Measurements from ENCODE around the gene PPP1R13B.
"Not testable (repeated sequence)": the region's sequence is repeated elsewhere in the genome, so short reads cannot be mapped to it uniquely, and the experiment has no call there.

The PPP1R13B gene

GRCh38 chr14:103805708-103806107, 41.7 kb downstream of the PPP1R13B start:
- Histone ChIP-seq H3K9ac (no peak overlapping the region; a peak in 1 of 22 replicates), H3K9me3 (replicated peaks in 1 of 11) (no peaks in the 10 kb centered on the region), H3K36me3 (no peaks in the 10 kb centered on the region), H3K4me1 (peaks cover 17 to 50% (median 40%) of the 10 kb centered on the region in 10 experiments), H3K27ac (peak overlapping the region in 3 of 11 experiments; percentile 32 to 76 (median 67); a peak in 5 of 22 replicates), H3K4me2 (peak overlapping the region in 9 of 11 experiments; percentile 6 to 78 (median 73); a peak in 16 of 22 replicates), H4K20me1 (peaks cover 0 to 16% (median 0%) of the 10 kb centered on the region in 11 experiments; a peak in 4 of 22 replicates), H3K4me3 (no peak overlapping the region), H3K27me3 (no peaks in the 10 kb centered on the region)
- no peak for TF ChIP-seq Cebpa-rat (IDR thresholded peaks at IDR 0.05)

DNA sequence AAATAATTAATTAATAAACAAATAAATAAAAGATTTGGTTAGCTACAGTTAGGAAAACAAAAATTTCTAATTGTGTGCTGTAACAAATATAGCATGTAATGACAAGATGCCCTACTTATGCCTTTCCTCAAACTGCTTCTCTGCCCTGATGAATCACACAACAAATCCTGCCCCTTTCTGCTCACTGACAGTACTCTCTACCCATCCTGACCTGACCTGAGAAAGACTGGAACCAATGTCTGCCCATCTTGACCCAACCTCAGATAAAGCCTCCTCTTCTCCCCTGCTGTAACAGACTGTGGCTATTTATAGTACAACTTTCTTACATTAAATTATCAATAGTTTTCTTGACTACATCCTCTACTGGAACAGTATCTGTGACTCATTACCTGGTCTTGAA, 43.7 kb downstream of the PPP1R13B start:
- H3K27ac ChIP-seq: no peak overlapping the region
- no peak overlapping the region for H3K9ac ChIP-seq
- H3K27me3 ChIP-seq: no peaks in the 10 kb centered on the region
- no peaks in the 10 kb centered on the region for H3K36me3 ChIP-seq
- H3K4me2 ChIP-seq: peak overlapping the region in 1 of 11 experiments; percentile 3; a peak in 2 of 22 replicates
- TF ChIP-seq Cebpa-rat (IDR thresholded peaks at IDR 0.05): no peak
- H4K20me1 ChIP-seq: peaks cover 0 to 13% (median 0%) of the 10 kb centered on the region in 11 experiments; a peak in 4 of 22 replicates
- peaks cover 17 to 50% (median 40%) of the 10 kb centered on the region in 10 experiments for H3K4me1 ChIP-seq
- no peaks in the 10 kb centered on the region for H3K9me3 ChIP-seq (replicated peaks in 1 of 11)
- no peak overlapping the region for H3K4me3 ChIP-seq

DNA sequence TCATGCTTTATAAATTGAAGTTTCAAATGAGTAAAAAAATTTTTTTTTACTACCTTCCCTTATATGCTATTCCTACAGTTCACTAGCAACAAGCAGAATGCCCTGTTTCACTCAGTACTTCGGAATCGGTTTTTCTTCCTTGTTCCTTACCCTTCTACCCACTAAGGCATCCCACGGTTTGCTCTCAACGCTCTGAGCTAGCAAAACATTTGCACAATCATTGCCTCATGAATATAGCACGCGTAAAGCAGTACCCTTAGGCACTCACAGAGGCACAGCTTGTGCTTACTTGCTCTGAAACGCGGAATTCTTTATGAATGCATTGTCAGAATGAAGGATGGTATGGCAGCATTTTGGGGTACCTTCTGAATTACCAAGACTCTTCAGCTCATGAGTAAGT, 45.0 kb downstream of the PPP1R13B start:
- Histone ChIP-seq H3K36me3 (no peaks in the 10 kb centered on the region), H3K4me1 (peaks cover 17 to 40% (median 30%) of the 10 kb centered on the region in 10 experiments), H3K9me3 (replicated peaks in 1 of 11) (no peaks in the 10 kb centered on the region), H3K27ac (no peak overlapping the region), H3K9ac (no peak overlapping the region), H4K20me1 (peaks cover 0 to 12% (median 0%) of the 10 kb centered on the region in 11 experiments; a peak in 3 of 22 replicates), H3K4me2 (no peak overlapping the region), H3K27me3 (no peaks in the 10 kb centered on the region), H3K4me3 (no peak overlapping the region)
- TF ChIP-seq Cebpa-rat (IDR thresholded peaks at IDR 0.05): no peak

- Histone ChIP-seq H3K4me3 (no peak overlapping the region), H3K27me3 (no peaks in the 10 kb centered on the region), H3K36me3 (peaks cover 0 to 4% (median 0%) of the 10 kb centered on the region in 11 experiments; a peak in 2 of 22 replicates), H3K4me1 (peaks cover 12 to 31% (median 23%) of the 10 kb centered on the region in 10 experiments), H3K4me2 (peak overlapping the region in 8 of 11 experiments; percentile 11 to 40 (median 26); a peak in 9 of 22 replicates), H3K9me3 (replicated peaks in 1 of 11) (no peaks in the 10 kb centered on the region), H3K9ac (0 out of 22 replicates have a peak overlapping the region, but pooled peaks of 1 of the 11 experiments have one; percentile 9), H3K27ac (no peak overlapping the region), H4K20me1 (peaks cover 0 to 5% (median 0%) of the 10 kb centered on the region in 11 experiments; a peak in 2 of 22 replicates)
- TF ChIP-seq Cebpa-rat (IDR thresholded peaks at IDR 0.05): peak in 2 of 11 experiments; percentile 50 to 52; a peak in 2 of 22 replicates
Observed at GRCh38 chr14:103801459-103801858, 45.9 kb downstream of the PPP1R13B start.

- H4K20me1 ChIP-seq; H3K9ac ChIP-seq; H3K9me3 ChIP-seq (replicated peaks in 1 of 11); H3K4me1 ChIP-seq; H3K4me2 ChIP-seq; H3K27ac ChIP-seq; H3K27me3 ChIP-seq; H3K4me3 ChIP-seq: not testable (repeated sequence)
- peaks cover 0 to 26% (median 8%) of the 10 kb centered on the region in 11 experiments; a peak in 9 of 22 replicates for H3K36me3 ChIP-seq
Observed at GRCh38 chr14:103793192-103793591, 54.2 kb downstream of the PPP1R13B start.

- Histone ChIP-seq H3K27ac (no peak overlapping the region), H3K4me2 (no peak overlapping the region), H3K27me3 (no peaks in the 10 kb centered on the region), H3K9ac (no peak overlapping the region), H3K9me3 (replicated peaks in 1 of 11) (no peaks in the 10 kb centered on the region), H4K20me1 (no peaks in the 10 kb centered on the region), H3K4me3 (no peak overlapping the region), H3K36me3 (peaks cover 0 to 7% (median 3%) of the 10 kb centered on the region in 11 experiments; a peak in 7 of 22 replicates), H3K4me1 (peaks cover 0 to 9% (median 6%) of the 10 kb centered on the region in 10 experiments; a peak in 14 of 20 replicates)
- no peak for TF ChIP-seq Cebpa-rat (IDR thresholded peaks at IDR 0.05)
Observed at GRCh38 chr14:103788086-103788485, 59.3 kb downstream of the PPP1R13B start.

- Histone ChIP-seq H4K20me1 (no peaks in the 10 kb centered on the region), H3K27ac (no peak overlapping the region), H3K27me3 (no peaks in the 10 kb centered on the region), H3K4me2 (peak overlapping the region in 6 of 11 experiments; percentile 36 to 68 (median 60); a peak in 7 of 22 replicates), H3K4me1 (peaks cover 0 to 19% (median 13%) of the 10 kb centered on the region in 10 experiments; a peak in 14 of 20 replicates), H3K9ac (no peak overlapping the region), H3K9me3 (replicated peaks in 1 of 11) (0 out of 22 replicates have a peak, but pooled peaks cover 0 to under 1% (median 0%) of the 10 kb centered on the region in 11 experiments), H3K4me3 (no peak overlapping the region), H3K36me3 (peaks cover 0 to 26% (median 6%) of the 10 kb centered on the region in 11 experiments; a peak in 10 of 22 replicates)
- TF ChIP-seq Cebpa-rat (IDR thresholded peaks at IDR 0.05): no peak
Observed at GRCh38 chr14:103782376-103782775, 65.0 kb downstream of the PPP1R13B start.

DNA sequence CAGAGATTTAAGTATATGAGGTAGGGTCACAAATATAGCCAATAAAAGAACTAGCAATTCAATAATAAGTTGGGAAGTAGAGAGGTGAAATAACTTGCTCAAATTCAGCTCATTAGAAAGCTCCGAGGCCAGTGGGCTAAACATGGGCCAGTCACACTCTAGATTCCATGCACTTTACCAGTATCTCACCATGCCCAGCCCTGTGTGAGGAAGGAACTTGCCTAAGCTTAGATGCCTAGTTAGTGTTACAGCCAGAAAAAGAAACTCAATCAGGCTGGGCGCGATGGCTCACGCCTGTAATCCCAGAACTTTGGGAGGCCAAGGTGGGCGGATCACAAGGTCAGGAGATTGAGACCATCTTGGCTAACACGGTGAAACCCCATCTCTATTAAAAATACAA, 71.1 kb downstream of the PPP1R13B start:
- H3K4me1 ChIP-seq, H3K27me3 ChIP-seq, H3K27ac ChIP-seq, H3K4me2 ChIP-seq, H3K4me3 ChIP-seq, H3K9ac ChIP-seq, H4K20me1 ChIP-seq: not testable (repeated sequence)
- H3K36me3 ChIP-seq: peaks cover 5 to 59% (median 15%) of the 10 kb centered on the region in 11 experiments; a peak in 17 of 22 replicates
- H3K9me3 ChIP-seq (replicated peaks in 1 of 11): peaks cover 11 to 26% (median 12%) of the 10 kb centered on the region in 11 experiments

GRCh38 chr14:103775506-103775905, 71.9 kb downstream of the PPP1R13B start:
- H3K4me3 ChIP-seq: no peak overlapping the region
- H3K36me3 ChIP-seq: peaks cover 5 to 65% (median 15%) of the 10 kb centered on the region in 11 experiments; a peak in 17 of 22 replicates
- TF ChIP-seq Cebpa-rat (IDR thresholded peaks at IDR 0.05): no peak
- H3K9me3 ChIP-seq (replicated peaks in 1 of 11): peaks cover 11 to 26% (median 12%) of the 10 kb centered on the region in 11 experiments
- H3K9ac ChIP-seq: no peak overlapping the region
- no peaks in the 10 kb centered on the region for H3K27me3 ChIP-seq
- H3K27ac ChIP-seq: no peak overlapping the region
- H3K4me1 ChIP-seq: peaks cover 0 to 5% (median 0%) of the 10 kb centered on the region in 10 experiments; a peak in 1 of 20 replicates
- no peaks in the 10 kb centered on the region for H4K20me1 ChIP-seq
- H3K4me2 ChIP-seq: no peak overlapping the region
